Measurements from ENCODE around the gene RBM15B. TPM values are rescaled to one million over a fixed set of nuclear protein-coding genes. Genes with fewer than 3 reads are reported as not detected.

The RBM15B gene
- polyA plus RNA-seq, 1 donor (not counting 4 experiments of a cell fraction or from before 2014, with no cell fraction given): 10.2 TPM

DNA sequence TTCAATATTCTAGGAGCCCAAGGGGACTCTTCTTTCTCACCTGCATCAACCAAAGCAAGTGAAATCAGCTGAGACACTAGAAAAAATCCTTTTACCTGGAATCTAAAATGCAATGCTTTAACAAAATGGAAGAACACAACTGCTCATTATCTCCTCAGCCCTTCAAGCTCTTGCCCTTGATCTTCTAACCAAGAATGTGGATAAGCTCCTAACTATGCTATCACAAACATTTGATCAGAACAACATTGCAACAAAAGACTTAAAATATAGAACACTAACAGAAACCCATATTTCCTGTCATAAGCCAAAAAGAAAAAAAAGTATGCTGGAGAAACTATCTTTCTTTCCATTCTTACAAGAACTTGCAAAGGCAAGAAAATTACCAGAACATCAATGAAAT is 12.6 kb downstream of the RBM15B start:
- Histone ChIP-seq H3K4me1 (ENCODE audit: control insufficient read depth, extremely low read depth, insufficient read depth, low read length) (no peaks in the 10 kb centered on the region), H3K4me3 (ENCODE audit: control insufficient read depth in 2 of 3, extremely low read depth in 1 of 3, insufficient read depth in 2 of 3, low read depth in 1 of 3, low read length in 3 of 3) (no peak overlapping the region), H3K27ac (ENCODE audit: control insufficient read depth, insufficient read depth, low read length) (no peak overlapping the region), H3K36me3 (ENCODE audit: control insufficient read depth in 2 of 2, extremely low read depth in 1 of 2, insufficient read depth in 2 of 2, low read length in 2 of 2) (peaks cover 7 to 20% of the 10 kb centered on the region in 2 experiments), H3K9me3 (ENCODE audit: control insufficient read depth, low read depth, low read length) (no peaks in the 10 kb centered on the region), H4K20me1 (ENCODE audit: control insufficient read depth, extremely low read depth, insufficient read depth, low read length) (no peaks in the 10 kb centered on the region), H3K79me2 (ENCODE audit: control insufficient read depth, insufficient read depth, low read length) (no peaks in the 10 kb centered on the region), H3K27me3 (ENCODE audit: control insufficient read depth, extremely low read depth, insufficient read depth, low read length) (no peaks in the 10 kb centered on the region), H3K9ac (ENCODE audit: control insufficient read depth, extremely low read depth, insufficient read depth, low read length) (no peak overlapping the region), H2AFZ (ENCODE audit: control insufficient read depth, low read length) (no peak overlapping the region), H3K4me2 (ENCODE audit: control insufficient read depth, extremely low read depth, insufficient read depth, low read depth, low read length) (no peak overlapping the region), H3K9me1 (ENCODE audit: control insufficient read depth, extremely low read depth, insufficient read depth, low read length) (no peaks in the 10 kb centered on the region)
- FAIRE-seq (no peak), DNase-seq (ENCODE audit: low read depth, low spot score) (no peak)
- dilution Hi-C loops (cut with MboI; ENCODE audit: extremely low pct_ligation_motif_present, low sequenced_read_pairs): no loop called here
- TF ChIP-seq, protein P1, sequence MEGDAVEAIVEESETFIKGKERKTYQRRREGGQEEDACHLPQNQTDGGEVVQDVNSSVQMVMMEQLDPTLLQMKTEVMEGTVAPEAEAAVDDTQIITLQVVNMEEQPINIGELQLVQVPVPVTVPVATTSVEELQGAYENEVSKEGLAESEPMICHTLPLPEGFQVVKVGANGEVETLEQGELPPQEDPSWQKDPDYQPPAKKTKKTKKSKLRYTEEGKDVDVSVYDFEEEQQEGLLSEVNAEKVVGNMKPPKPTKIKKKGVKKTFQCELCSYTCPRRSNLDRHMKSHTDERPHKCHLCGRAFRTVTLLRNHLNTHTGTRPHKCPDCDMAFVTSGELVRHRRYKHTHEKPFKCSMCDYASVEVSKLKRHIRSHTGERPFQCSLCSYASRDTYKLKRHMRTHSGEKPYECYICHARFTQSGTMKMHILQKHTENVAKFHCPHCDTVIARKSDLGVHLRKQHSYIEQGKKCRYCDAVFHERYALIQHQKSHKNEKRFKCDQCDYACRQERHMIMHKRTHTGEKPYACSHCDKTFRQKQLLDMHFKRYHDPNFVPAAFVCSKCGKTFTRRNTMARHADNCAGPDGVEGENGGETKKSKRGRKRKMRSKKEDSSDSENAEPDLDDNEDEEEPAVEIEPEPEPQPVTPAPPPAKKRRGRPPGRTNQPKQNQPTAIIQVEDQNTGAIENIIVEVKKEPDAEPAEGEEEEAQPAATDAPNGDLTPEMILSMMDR (optimal IDR thresholded peaks at IDR 0.05 in 1 of 3, IDR thresholded peaks at IDR 0.05 in 1 of 3, conservative IDR thresholded peaks at IDR 0.05 in 1 of 3; ENCODE audit: extremely low read depth in 1 of 3, insufficient read depth in 2 of 3, low read length in 3 of 3): no peak
- TF ChIP-seq EZH2 (IDR thresholded peaks at IDR 0.05; ENCODE audit: low read length): no peak

GRCh38 chr3:51408021-51408420 is 16.9 kb downstream of the RBM15B start:
- dilution Hi-C loops (cut with MboI; ENCODE audit: extremely low pct_ligation_motif_present, low sequenced_read_pairs): no loop called here
- H3K9me1 ChIP-seq (ENCODE audit: control insufficient read depth, extremely low read depth, insufficient read depth, low read length): no peaks in the 10 kb centered on the region
- TF ChIP-seq EZH2 (IDR thresholded peaks at IDR 0.05; ENCODE audit: low read length): no peak
- TF ChIP-seq, protein P1 (optimal IDR thresholded peaks at IDR 0.05 in 1 of 3, IDR thresholded peaks at IDR 0.05 in 1 of 3, conservative IDR thresholded peaks at IDR 0.05 in 1 of 3; ENCODE audit: extremely low read depth in 1 of 3, insufficient read depth in 2 of 3, low read length in 3 of 3): no peak
- no peak overlapping the region for H3K4me3 ChIP-seq (ENCODE audit: control insufficient read depth in 2 of 3, extremely low read depth in 1 of 3, insufficient read depth in 2 of 3, low read depth in 1 of 3, low read length in 3 of 3)
- no peak overlapping the region for H3K9ac ChIP-seq (ENCODE audit: control insufficient read depth, extremely low read depth, insufficient read depth, low read length)
- no peak for DNase-seq (ENCODE audit: low read depth, low spot score)
- H3K4me2 ChIP-seq (ENCODE audit: control insufficient read depth, extremely low read depth, insufficient read depth, low read depth, low read length): no peak overlapping the region
- no peaks in the 10 kb centered on the region for H3K27me3 ChIP-seq (ENCODE audit: control insufficient read depth, extremely low read depth, insufficient read depth, low read length)
- H3K4me1 ChIP-seq (ENCODE audit: control insufficient read depth, extremely low read depth, insufficient read depth, low read length): no peaks in the 10 kb centered on the region
- no peak overlapping the region for H3K27ac ChIP-seq (ENCODE audit: control insufficient read depth, insufficient read depth, low read length)
- H3K79me2 ChIP-seq (ENCODE audit: control insufficient read depth, insufficient read depth, low read length): no peaks in the 10 kb centered on the region
- H3K36me3 ChIP-seq (ENCODE audit: control insufficient read depth in 2 of 2, extremely low read depth in 1 of 2, insufficient read depth in 2 of 2, low read length in 2 of 2): peaks cover 9 to 25% of the 10 kb centered on the region in 2 experiments
- no peak for FAIRE-seq
- no peak overlapping the region for H2AFZ ChIP-seq (ENCODE audit: control insufficient read depth, low read length)
- no peaks in the 10 kb centered on the region for H3K9me3 ChIP-seq (ENCODE audit: control insufficient read depth, low read depth, low read length)
- H4K20me1 ChIP-seq (ENCODE audit: control insufficient read depth, extremely low read depth, insufficient read depth, low read length): no peaks in the 10 kb centered on the region

Measured in keratinocyte (primary cell).